A549 treated with AZD2906 at 1 μM for 4 hours (cell line): ENCODE measurements around the gene PIK3C2B. TPM values are rescaled to one million over a fixed set of nuclear protein-coding genes. Genes with fewer than 3 reads are reported as not detected.

ENCODE experiments used
- total RNA-seq: library from RNA; stranded (reverse); fragments of 200-300 nt; extraction: Qiagen RNA extraction; gene quantifications from 5 replicates; pipeline ENCODE4 v1.2.3, GENCODE V29; 2022

Gene PIK3C2B
- 5.9 to 8.7 TPM (median 7.4 TPM) in 5 replicates for total RNA-seq

GRCh38 chr1:204494281-204495077 lies at the start of gene PIK3C2B:
Gene PIK3C2B, minus strand, starts transcription at chr1:204494805. Its CDS starts 25,003 bp downstream, at chr1:204469802.

GRCh38 chr1:204516180-204516879 lies 21.7 kb upstream of the PIK3C2B start, which contains the start of gene MDM4:
Gene MDM4, plus strand, starts transcription at chr1:204516406. Its CDS starts 9,113 bp downstream, at chr1:204525519.

Other genes with a start within 250 kb of the PIK3C2B start
- 30.7 to 35.1 TPM (median 33.3 TPM) in 5 replicates for gene PLEKHA6, start 134.9 kb downstream of the PIK3C2B start, total RNA-seq
- 26.1 to 37.1 TPM (median 27.3 TPM) in 5 replicates for gene PPP1R15B, start 83.0 kb downstream of the PIK3C2B start, total RNA-seq
- 3.8 to 5.0 TPM (median 4.1 TPM) in 5 replicates for gene MDM4, start 21.6 kb upstream of the PIK3C2B start, total RNA-seq
- 11.3 to 13.5 TPM (median 11.7 TPM) in 5 replicates for gene LRRN2, start 190.9 kb upstream of the PIK3C2B start, total RNA-seq